Measurements from ENCODE around the gene ABCC8. TPM values are rescaled to one million over a fixed set of nuclear protein-coding genes. Genes with fewer than 3 reads are reported as not detected.

The ABCC8 gene
- total RNA-seq, 1 donor from 2014 or later, result 1.1 TPM

DNA sequence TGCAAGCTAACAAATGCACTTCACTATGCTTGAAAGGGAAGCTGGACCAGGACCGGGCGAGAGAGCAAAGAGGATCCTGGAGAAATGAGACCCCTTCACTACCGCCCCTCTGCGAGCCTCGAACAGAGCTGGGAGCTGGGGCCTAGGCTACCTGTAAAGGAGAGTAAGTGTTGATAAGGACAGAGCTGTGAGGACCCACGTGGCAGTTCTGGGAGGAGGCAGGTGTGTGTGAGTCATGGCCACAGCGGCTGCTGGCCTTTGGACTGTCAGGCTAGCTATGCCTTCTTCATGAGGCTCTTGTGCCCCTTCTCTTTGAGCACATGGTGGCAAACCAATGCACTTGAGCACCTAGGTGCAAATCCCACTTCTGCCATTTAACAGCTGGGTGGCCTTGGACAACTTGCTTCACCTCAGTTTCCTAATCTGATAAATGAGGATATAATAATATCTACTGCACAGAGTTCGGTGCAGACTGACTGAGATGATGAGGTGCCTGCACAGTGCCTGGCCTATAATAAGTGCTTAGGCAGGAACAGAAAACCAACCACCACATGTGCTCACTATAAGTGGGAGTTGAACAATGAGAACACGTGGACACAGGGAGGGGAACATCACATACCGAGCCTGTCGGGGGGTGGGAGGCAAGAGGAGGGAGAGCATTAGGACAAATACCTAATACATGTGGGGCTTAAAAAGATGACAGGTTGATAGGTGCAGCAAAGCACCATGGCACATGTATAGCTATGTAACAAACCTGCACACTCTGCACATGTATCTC, 52.9 kb downstream of the ABCC8 start:
- no peaks in the 10 kb centered on the region for H3K36me3 ChIP-seq
- no peaks in the 10 kb centered on the region for H3K9me3 ChIP-seq (replicated peaks)
- no peak overlapping the region for H3K4me3 ChIP-seq
- intact Hi-C loops (cut with micrococcal nuclease), result no loop called here
- DNase-seq, result no peak
- H3K27ac ChIP-seq (replicated peaks), result no peak overlapping the region
- TF ChIP-seq, protein P1, sequence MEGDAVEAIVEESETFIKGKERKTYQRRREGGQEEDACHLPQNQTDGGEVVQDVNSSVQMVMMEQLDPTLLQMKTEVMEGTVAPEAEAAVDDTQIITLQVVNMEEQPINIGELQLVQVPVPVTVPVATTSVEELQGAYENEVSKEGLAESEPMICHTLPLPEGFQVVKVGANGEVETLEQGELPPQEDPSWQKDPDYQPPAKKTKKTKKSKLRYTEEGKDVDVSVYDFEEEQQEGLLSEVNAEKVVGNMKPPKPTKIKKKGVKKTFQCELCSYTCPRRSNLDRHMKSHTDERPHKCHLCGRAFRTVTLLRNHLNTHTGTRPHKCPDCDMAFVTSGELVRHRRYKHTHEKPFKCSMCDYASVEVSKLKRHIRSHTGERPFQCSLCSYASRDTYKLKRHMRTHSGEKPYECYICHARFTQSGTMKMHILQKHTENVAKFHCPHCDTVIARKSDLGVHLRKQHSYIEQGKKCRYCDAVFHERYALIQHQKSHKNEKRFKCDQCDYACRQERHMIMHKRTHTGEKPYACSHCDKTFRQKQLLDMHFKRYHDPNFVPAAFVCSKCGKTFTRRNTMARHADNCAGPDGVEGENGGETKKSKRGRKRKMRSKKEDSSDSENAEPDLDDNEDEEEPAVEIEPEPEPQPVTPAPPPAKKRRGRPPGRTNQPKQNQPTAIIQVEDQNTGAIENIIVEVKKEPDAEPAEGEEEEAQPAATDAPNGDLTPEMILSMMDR (IDR thresholded peaks at IDR 0.05; ENCODE audit: borderline replicate concordance), result no peak
- peaks cover 11% of the 10 kb centered on the region for H3K4me1 ChIP-seq
- H3K27me3 ChIP-seq (ENCODE audit: low read depth), result peaks cover 37% of the 10 kb centered on the region

DNA sequence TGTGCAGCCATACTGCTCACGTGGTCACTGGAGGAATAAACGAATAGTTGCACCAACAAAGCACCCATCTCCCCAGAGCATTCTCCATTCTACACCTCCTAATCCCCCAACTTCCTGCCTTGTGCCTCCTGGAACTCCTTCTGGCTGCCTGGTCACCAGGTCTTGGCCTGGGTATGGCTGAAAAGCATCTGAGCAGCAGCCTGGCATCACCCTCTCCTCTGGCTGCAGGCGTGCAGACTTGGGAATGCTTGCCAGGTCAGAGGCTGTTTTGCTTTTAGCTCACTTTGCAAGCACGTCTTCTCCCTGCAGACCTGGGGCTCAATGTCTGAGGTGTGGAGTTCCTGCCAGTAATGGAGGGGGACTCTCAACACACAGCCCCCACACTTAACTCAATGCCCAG, 54.9 kb downstream of the ABCC8 start:
- DNase-seq, result no peak

DNA sequence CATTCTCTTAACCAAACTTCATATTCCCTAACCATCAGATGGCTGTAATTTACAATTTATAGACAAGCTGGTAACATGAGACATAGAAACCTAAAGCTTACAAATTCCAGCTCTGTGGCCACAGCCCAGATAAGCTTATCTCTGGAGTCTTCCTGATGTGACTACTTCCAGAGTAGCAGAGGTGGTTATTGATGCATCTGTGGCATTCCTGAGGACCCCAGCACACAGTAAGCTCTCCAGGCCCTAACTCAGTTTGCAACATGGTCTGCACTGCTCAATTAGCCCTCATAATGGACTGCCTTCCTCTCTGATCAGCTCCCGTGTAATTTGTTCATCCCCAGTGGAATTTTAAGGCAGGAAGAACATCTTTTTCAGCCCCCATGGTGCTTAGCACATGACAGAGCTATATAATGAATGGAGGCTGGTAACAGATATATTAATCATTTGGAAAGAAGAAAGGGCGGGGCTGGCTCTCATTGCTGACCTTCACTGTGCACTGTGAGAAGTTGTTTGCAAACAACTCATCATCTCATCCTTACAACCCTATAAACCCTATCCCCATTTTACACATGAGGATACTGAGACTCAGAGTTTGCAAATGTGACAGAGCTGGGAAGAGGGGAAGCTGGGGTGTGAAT, 58.1 kb downstream of the ABCC8 start:
- Histone ChIP-seq H3K9me3 (replicated peaks) (no peaks in the 10 kb centered on the region), H3K27me3 (ENCODE audit: low read depth) (peaks cover 49% of the 10 kb centered on the region), H3K4me3 (no peak overlapping the region), H3K4me1 (peaks cover 25% of the 10 kb centered on the region), H3K36me3 (no peaks in the 10 kb centered on the region), H3K27ac (replicated peaks) (no peak overlapping the region)
- intact Hi-C loops (cut with micrococcal nuclease), result no loop called here
- TF ChIP-seq, protein P1 (IDR thresholded peaks at IDR 0.05; ENCODE audit: borderline replicate concordance), result no peak
- no peak for DNase-seq

More for the DNA sequence above, 54.9 kb downstream of the ABCC8 start:
- H3K4me3 ChIP-seq, result no peak overlapping the region
- intact Hi-C loops (cut with micrococcal nuclease), result no loop called here
- no peaks in the 10 kb centered on the region for H3K9me3 ChIP-seq (replicated peaks)
- no peaks in the 10 kb centered on the region for H3K36me3 ChIP-seq
- TF ChIP-seq, protein P1 (IDR thresholded peaks at IDR 0.05; ENCODE audit: borderline replicate concordance), result no peak
- peaks cover 49% of the 10 kb centered on the region for H3K27me3 ChIP-seq (ENCODE audit: low read depth)
- H3K27ac ChIP-seq (replicated peaks), result no peak overlapping the region
- H3K4me1 ChIP-seq, result peaks cover 11% of the 10 kb centered on the region

DNA sequence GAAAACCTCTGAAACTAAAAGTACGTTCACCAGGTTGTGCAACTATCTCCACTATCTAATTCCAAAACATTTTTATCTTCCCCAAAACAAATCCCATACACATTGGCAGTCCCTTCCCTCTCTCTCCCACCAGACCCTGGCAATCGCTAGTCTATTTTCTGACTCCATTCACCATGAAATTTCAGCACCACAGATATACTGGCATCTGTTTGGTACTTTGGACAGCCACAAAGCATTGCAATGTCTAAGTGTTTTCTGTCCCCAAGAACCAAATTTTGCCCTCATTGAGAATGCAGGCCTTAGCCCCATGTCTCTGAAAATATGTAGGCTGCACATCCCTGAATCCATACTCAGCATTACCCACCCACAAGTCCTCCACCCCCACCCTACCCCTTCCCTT, 60.2 kb downstream of the ABCC8 start:
- H3K4me3 ChIP-seq, result no peak overlapping the region
- intact Hi-C loops (cut with micrococcal nuclease), result no loop called here
- peaks cover 17% of the 10 kb centered on the region for H3K4me1 ChIP-seq
- H3K27me3 ChIP-seq (ENCODE audit: low read depth), result peaks cover 35% of the 10 kb centered on the region
- DNase-seq, result no peak
- TF ChIP-seq, protein P1 (IDR thresholded peaks at IDR 0.05; ENCODE audit: borderline replicate concordance), result no peak
- H3K9me3 ChIP-seq (replicated peaks), result no peaks in the 10 kb centered on the region
- peak overlapping the region; percentile 75 for H3K27ac ChIP-seq (replicated peaks)
- no peaks in the 10 kb centered on the region for H3K36me3 ChIP-seq

DNA sequence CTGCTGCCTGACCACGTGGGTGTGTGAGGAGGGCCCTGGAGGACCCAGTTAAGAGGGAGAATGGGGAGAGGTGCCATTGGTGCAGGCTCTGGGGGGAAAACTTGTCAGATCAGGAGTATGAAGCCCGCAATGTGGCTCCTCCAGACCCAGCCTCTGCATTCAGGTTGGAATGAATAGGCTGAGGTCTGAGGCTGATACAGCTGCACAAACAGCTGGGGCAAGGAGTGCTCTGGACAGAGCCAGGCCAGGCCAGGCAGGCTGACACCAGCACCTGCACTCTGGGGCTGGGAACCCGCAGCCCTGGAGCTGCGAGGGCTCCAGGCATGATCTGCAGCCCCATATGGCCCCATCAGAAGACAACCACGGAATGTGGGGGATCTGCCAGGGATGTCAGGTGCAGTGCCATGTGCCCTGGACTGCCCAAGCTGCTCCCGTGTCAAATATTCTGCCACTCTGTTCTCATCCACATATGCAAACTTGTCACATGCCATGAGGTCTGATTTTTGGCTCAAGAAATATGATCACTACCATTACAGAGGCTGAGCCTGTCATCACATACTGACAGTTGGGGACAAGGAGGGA, 61.0 kb downstream of the ABCC8 start:
- Histone ChIP-seq H3K4me1 (peaks cover 18% of the 10 kb centered on the region), H3K27me3 (ENCODE audit: low read depth) (peaks cover 31% of the 10 kb centered on the region), H3K27ac (replicated peaks) (peak overlapping the region; percentile 75), H3K36me3 (no peaks in the 10 kb centered on the region), H3K9me3 (replicated peaks) (no peaks in the 10 kb centered on the region), H3K4me3 (no peak overlapping the region)
- intact Hi-C loops (cut with micrococcal nuclease), result no loop called here
- peak; percentile 65 for DNase-seq
- TF ChIP-seq, protein P1 (IDR thresholded peaks at IDR 0.05; ENCODE audit: borderline replicate concordance), result no peak

All from left ventricle myocardium inferior (tissue), 1 donor.